Dermis blood vessel endothelial cell (primary cell): ENCODE results near the gene GABBR1. TPM values are rescaled to one million over a fixed set of nuclear protein-coding genes. Genes with fewer than 3 reads are reported as not detected.

ENCODE experiments used
- DNase-seq: peaks from one replicate; pipeline ENCODE4 v3.0.0; 2010
- total RNA-seq: library from RNA; depleted of rRNA; stranded (reverse); fragments of >200 nt; gene quantifications from 2 replicates; pipeline ENCODE4 v1.2.3, GENCODE V29; 2014

Gene GABBR1
- total RNA-seq, 1 donor from 2014 or later: 5.4 TPM

DNA sequence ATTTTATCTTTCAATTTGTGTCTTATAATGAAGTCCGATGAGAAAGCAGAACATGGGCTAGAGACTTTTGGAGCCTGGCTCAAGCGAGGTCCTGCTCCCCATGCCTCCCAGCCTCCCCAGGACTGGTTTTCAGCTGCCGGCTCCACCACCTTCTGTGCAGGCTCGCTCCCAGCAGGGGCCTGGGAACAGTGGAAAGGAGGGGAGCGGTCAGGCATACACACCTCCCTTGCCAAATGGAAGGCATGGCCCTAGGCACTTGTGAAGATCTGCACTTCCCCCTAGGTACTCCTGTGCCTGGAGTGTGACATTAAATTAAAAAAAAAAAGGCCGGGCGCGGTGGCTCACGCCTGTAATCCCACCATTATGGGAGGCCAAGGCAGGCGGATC, 19.2 kb upstream of the GABBR1 start:
- no peak for DNase-seq

- DNase-seq: peak; percentile 57
Observed at GRCh38 chr6:29651413-29652197, 18.6 kb upstream of the GABBR1 start.

GRCh38 chr6:29649701-29650673, 17.0 kb upstream of the GABBR1 start:
- DNase-seq: peak; percentile 98

DNA sequence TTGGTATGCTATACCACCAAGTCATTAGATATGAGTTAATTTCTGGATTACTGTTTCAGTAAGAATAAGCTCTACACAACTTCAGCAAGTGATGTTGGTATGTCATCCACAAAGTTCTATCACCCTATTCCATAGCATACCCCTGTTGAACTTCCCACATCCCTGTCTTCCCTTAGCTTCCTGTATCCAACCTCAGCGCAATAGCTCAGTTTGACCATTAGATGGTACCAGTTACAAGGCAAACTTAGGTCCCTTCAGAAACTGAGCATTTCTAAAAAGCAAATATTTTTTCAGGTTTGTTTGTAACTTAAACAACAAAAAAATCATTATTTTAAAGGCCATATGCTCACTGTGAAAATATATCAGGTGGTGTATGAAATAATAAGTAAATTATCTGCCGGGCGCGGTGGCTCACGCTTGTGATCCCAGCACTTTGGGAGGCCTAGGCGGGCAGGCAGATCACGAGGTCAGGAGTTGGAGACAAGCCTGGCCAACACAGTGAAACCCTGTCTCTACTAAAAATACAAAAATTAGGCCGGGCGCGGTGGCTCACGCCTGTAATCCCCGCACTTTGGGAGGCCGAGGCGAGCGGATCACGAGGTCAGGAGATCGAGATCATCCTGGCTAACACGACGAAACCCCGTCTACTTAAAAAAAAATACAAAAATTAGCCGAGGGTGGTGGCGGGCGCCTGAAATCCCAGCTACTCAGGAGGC, 15.1 kb upstream of the GABBR1 start:
- peak; percentile 60 for DNase-seq

DNA sequence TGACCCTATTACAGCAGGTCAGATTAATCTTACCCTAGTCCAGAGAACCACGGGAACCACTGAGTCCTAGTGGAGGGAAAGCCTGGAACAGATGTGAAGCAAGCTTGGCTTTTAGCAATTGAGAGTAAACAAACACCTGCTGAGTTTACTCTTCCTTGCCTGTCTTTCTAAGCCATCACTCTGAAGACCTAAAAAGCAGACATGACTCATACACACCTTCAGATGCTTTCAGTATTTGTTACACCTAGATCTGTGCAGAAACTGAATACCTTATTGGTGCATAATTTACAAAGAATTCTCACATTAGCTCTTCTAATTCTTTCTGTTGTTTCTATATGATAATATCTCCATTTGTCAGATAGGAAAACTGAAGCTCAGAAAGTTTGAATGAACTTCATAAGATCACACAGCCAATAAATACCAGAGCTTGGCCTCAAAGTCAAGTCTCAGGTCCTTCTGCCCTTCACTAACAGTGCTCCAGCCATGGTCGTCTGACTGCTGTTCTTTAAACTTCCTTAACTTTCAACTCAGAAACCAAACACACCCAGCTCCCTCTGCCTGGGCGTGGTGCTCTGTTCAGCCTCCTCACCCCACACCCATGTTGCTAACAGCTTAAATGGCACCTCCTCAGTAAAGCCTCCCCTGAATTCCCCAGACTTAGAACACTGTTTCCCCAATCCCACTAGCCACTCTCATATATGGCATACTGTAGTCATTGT, 8.6 kb upstream of the GABBR1 start:
- no peak for DNase-seq

DNA sequence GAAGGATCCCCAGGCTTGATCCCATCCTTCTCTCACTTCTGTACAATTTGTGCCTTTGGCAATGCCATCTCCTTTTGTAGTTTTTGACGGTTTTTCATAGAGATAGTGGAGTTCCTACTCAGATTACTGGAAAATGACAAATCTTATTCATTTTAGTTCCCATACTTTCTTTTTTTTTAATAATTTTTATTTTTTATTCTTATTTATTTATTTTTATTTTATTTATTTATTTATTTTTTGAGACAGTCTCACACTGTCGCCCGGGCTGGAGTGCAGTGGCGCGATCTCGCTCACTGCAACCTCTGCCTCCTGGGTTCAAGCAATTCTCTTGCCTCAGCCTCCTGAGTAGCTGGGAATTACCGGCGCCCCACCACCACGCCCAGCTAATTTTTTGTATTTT, 4.3 kb upstream of the GABBR1 start:
- DNase-seq: no peak

DNA sequence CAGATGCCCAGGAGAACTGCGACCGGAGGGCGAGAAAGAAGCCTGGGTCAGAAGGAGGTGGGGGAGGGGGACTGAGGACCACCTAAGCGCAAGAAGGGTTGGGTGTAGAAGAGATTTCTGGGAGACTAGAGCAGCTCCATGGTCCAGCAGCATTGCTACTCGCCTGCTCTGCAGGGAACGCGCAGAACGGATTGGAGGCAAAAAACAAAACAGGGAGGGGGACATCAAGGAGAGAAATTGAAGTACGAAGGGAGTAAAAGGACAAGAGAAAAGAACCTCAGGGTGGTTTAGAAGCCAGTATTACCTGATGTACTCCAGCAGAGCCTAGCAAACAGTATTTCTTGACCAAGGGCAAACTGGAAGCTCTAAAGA, 537 bp upstream of the GABBR1 start:
- DNase-seq: no peak

DNA sequence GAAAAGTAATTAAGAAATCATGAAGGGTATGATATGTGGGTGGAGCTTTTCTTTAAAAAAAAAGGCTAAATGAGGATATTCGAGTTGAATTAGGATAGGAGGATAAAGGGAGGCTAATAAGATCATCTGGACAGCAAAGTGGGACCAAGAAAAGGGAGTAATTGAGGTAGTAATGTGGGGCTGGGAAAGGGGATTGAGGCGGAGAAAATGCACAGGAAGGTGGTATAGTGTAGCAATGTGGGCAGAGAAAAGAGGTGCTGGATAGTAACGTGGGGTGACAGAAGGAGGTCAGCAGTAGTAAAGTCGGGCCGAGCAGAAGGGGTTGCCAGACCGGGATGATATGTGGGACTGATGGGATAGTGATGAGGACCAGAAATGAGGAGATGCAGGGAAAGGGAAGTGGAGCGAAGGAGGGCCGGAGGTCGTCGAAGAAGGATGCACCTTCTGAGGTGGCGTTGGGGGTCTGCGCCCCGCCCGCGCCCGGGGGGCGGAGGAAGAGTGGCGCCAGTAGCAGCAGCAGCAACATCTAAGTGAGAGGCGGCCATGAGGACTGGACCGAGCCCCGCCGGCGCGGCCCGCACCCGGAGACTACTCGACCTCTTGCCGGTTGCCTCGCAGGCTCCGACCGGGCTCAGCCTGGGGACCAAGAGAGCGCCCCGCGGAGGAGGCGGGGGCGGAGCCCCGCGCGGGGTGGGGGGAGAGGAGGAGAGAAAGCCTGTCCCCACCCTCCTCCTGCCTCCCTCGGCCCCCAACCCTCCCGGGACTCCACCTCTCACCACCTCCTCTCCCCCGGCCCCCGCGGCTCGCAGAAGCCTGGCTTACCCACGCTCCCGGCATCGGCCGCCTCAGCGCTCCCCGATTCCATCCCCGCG, 887 bp downstream of the GABBR1 start:
- no peak for DNase-seq

- DNase-seq: no peak
Observed at GRCh38 chr6:29631209-29631810, 1.7 kb downstream of the GABBR1 start.

- no peak for DNase-seq
Observed at GRCh38 chr6:29630315-29630714, 2.7 kb downstream of the GABBR1 start.

DNA sequence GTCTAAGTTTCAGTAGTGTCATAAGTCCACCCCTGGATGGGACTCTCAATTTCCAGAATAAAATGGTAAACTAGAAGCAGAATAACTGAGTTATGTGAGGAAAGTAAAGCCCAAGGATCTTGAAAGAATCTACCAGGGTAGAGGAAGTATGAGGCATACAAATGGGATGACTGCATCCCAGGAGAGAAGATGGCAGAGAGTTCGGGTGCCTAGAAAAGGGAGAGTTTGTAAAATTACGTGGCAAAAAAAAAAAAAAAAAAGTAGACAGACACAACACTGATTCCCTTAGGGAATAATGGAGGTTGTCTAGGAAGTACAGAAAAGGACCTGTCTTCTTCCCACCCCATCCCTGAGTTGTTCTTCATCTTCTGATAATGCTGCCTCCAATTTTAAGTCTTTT, 3.4 kb downstream of the GABBR1 start:
- DNase-seq: no peak

DNA sequence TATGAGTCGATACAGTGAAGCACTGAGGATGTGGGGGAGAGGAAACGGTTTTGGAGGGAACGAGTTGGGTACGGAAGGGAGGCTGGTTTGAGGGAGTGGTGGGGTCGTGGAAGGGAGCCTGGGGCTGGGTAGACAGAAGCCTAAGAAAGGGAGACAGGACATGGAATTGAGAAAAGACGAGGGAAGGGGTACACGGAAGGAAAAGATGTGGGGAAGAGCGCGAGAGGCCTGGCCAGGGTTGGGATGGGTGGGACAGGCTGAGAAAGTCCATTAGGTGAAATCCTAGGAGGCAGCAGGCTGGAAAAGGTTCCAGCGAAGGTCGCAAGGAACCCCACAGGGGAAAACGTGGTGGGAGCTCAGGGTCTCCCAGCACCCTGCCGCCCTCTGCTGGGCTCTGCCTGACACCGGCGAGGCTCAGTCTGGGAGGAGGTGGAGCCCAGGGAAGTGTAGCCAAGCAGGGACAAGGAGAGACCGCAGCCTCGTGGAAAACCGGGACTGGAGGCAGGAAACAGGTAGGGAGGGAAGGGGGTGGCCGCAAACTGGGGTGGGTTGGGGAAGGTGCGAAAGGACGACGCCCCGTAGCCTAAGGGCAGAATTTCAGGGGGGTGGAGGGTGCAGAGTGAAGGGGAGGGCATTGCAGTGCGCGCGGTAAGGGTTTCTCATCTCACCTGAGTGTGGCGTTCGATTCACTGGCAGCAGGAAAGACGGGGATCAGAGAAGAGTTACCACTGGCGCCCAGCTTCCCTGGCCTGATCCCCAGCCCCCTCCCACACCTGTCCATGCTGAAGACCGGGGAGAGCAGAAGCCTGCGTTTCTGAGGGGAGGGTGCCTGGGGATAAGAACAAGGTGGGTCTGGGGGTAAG, 4.3 kb downstream of the GABBR1 start:
- DNase-seq: peak; percentile 69

GRCh38 chr6:29627755-29628418, 5.1 kb downstream of the GABBR1 start:
- peak; percentile 18 for DNase-seq

- DNase-seq: no peak
Observed at GRCh38 chr6:29626948-29627754, 5.8 kb downstream of the GABBR1 start.

DNA sequence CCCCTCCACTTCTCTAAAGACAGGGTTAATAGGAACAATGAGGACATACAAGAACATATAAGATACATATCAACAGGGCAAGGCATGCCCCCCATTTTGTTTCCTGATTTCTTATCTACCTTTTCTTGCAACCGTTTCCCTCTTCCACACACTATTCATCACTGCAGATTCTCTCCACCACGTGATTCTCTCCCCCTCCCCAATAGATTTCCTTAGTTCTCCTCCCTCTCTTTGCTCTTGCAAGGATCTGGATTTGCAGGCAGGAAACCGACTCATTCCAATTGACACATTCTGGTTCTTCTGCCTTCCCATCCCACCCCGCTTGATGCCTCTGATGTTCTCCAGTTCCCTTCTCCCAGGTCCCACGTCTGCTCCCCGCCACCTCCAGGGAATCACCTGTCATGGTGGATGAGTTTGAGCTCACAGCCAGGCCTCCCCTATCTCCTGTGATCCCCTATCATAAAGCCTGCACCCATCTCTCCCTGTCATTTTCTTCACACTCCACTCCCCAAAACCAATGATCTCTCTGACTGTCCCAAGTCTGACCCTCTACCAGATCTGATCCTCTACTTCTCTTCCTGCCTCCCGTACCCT, 7.5 kb downstream of the GABBR1 start:
- DNase-seq: no peak

DNA sequence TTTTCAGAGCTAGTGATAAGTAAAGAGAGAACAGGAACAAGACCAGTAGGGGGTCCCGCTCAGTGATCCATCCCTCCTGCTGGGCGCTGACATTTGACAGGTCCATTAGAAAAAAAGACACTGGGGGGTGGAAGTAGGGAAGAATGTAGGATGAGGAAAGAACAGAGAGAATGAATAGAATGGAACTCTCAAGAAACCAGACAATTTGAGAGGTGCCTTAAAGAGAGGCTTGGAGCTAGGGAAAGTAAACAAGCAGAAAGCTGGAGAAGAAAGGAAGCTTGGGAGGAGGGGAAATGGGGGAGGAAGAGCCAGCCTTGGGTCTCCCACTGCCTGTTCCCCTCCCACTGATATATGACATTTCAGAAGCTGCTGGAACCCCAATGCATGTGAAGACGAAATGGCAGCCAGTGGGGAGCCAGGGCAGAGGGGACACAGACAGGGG, 8.4 kb downstream of the GABBR1 start:
- DNase-seq: no peak

DNA sequence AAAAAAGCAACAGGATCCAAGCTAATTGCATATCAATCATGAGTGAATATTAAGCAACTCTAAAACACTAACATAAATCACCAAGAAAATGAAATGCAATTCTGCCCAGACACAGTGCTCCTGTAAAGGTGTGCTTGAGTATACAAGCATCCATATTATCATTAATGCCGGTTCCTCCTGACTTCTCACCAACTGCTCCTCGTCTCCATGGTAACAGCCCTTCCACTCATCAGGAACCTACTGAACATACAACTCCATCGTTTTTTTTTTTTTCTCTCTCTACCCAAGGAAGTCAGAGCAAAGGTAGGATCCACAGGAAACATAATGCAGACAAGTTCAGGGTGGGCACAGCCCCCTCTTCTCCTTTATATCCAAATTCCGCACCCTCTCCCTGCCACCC, 12.4 kb downstream of the GABBR1 start:
- no peak for DNase-seq

DNA sequence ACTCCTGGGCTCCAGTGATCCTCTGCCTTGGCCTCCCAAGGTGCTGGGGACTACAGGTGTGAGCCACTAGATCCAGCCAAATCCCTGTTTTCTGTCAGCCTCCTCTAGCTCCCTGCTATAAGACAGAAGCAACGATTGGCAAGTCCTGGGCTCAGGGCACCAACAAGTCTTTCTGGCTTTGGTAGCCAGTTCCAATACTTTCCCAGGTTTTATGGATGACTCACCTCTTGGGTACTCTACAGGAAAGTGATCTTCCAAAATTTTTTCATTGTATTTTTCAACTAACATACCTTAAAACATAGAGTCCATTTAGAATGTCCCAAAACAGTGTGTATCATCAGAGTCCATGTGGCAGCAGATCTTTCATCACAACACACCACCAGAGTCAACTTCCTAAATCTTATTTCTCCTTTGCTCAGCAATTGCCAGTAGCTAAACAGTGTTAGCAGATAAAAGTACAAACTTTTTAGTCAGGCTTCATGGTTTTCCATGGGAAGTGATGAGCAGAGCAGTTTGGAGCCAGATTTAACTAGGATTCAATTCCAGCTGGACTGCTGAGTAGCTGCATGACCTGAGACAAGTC, 13.3 kb downstream of the GABBR1 start:
- no peak for DNase-seq
